ENCODE measurements around the gene ATRN. TPM values are rescaled to one million over a fixed set of nuclear protein-coding genes. Genes with fewer than 3 reads are reported as not detected.

ATRN gene
- total and polyA plus RNA-seq, 4 donors, result 8.4 to 104 (median 46.0) TPM

DNA sequence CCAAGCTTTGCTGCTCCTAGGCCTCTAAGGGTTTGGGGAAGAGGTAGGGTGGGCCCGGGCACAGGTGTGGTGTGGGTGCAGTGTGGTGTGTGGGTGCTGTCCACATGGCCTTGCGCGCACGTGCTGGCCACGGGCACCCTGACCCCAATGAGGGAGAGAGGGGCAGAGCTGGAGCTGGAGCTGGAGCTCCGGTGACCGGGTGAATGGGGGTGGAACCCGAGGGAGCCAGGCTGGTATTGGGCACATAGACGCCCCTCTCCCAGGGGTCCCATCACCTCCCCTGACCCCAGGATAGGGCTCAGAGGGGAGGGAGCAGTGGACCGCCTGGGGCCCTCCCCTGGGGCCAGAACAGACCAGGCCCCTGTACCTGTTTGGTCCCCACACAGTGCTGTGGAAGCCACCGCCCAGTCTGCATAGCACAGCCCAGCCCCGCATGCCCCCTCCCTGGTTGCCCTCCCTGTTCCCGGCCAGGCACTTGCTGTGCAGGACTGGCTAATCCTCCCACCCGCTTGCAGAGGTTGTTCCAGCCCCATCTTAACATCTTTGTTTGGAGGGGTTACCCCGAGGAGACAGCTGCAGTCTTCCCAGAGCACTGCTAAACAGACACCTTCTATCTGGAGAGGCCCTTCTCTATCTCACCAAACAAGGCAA is 210.0 kb downstream of the ATRN start:
- Histone ChIP-seq H3K36me3 (ENCODE audit: control insufficient read depth in 4 of 4, insufficient read depth in 3 of 4, low read depth in 1 of 4, low read length in 3 of 4) (no peaks in the 10 kb centered on the region), H3K27me3 (ENCODE audit: control insufficient read depth in 4 of 4, insufficient read depth in 4 of 4, low read length in 3 of 4) (peaks cover 0 to 4% (median 4%) of the 10 kb centered on the region in 4 donors), H3K9ac (ENCODE audit: low read depth in 1 of 2, low read length in 2 of 2) (no peak overlapping the region), H3K4me1 (ENCODE audit: control insufficient read depth in 4 of 4, insufficient read depth in 4 of 4, low read length in 3 of 4) (peaks cover 0 to 11% (median 5%) of the 10 kb centered on the region in 4 donors), H3K4me3 (ENCODE audit: low read depth in 1 of 3, low read length in 3 of 3) (no peak overlapping the region), H3K27ac (ENCODE audit: low read depth in 1 of 2, low read length in 2 of 2) (no peak overlapping the region), H3K9me3 (ENCODE audit: control insufficient read depth in 4 of 4, low read length in 3 of 4) (no peaks in the 10 kb centered on the region)
- DNase-seq (ENCODE audit: low spot score), result no peak
- TF ChIP-seq EGR1 (IDR thresholded peaks at IDR 0.05; ENCODE audit: low read depth in 2 of 2), result no peak
- TF ChIP-seq, protein P1, sequence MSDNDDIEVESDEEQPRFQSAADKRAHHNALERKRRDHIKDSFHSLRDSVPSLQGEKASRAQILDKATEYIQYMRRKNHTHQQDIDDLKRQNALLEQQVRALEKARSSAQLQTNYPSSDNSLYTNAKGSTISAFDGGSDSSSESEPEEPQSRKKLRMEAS (IDR thresholded peaks at IDR 0.05), result no peak
- TF ChIP-seq HNF4A (conservative IDR thresholded peaks at IDR 0.05), result no peak
- no peak for TF ChIP-seq HNF4G (IDR thresholded peaks at IDR 0.05)
- TF ChIP-seq YY1 (IDR thresholded peaks at IDR 0.05), result no peak
- no peak for TF ChIP-seq JUND (IDR thresholded peaks at IDR 0.05)
- TF ChIP-seq TAF1 (conservative IDR thresholded peaks at IDR 0.05), result no peak
- no peak for TF ChIP-seq FOXA1 (IDR thresholded peaks at IDR 0.05)
- TF ChIP-seq SP1 (IDR thresholded peaks at IDR 0.05), result no peak
- TF ChIP-seq GABPA (IDR thresholded peaks at IDR 0.05 in 1 of 2, conservative IDR thresholded peaks at IDR 0.05 in 1 of 2), result no peak
- TF ChIP-seq RAD21 (IDR thresholded peaks at IDR 0.05), result no peak
- TF ChIP-seq FOXA2 (IDR thresholded peaks at IDR 0.05), result no peak
- TF ChIP-seq, protein P2, sequence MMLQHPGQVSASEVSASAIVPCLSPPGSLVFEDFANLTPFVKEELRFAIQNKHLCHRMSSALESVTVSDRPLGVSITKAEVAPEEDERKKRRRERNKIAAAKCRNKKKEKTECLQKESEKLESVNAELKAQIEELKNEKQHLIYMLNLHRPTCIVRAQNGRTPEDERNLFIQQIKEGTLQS (IDR thresholded peaks at IDR 0.05), result no peak
- TF ChIP-seq NR2F2 (IDR thresholded peaks at IDR 0.05), result no peak
- TF ChIP-seq RXRA (IDR thresholded peaks at IDR 0.05), result no peak
- TF ChIP-seq, protein P3, sequence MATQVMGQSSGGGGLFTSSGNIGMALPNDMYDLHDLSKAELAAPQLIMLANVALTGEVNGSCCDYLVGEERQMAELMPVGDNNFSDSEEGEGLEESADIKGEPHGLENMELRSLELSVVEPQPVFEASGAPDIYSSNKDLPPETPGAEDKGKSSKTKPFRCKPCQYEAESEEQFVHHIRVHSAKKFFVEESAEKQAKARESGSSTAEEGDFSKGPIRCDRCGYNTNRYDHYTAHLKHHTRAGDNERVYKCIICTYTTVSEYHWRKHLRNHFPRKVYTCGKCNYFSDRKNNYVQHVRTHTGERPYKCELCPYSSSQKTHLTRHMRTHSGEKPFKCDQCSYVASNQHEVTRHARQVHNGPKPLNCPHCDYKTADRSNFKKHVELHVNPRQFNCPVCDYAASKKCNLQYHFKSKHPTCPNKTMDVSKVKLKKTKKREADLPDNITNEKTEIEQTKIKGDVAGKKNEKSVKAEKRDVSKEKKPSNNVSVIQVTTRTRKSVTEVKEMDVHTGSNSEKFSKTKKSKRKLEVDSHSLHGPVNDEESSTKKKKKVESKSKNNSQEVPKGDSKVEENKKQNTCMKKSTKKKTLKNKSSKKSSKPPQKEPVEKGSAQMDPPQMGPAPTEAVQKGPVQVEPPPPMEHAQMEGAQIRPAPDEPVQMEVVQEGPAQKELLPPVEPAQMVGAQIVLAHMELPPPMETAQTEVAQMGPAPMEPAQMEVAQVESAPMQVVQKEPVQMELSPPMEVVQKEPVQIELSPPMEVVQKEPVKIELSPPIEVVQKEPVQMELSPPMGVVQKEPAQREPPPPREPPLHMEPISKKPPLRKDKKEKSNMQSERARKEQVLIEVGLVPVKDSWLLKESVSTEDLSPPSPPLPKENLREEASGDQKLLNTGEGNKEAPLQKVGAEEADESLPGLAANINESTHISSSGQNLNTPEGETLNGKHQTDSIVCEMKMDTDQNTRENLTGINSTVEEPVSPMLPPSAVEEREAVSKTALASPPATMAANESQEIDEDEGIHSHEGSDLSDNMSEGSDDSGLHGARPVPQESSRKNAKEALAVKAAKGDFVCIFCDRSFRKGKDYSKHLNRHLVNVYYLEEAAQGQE (IDR thresholded peaks at IDR 0.05), result no peak
- TF ChIP-seq, protein P4, sequence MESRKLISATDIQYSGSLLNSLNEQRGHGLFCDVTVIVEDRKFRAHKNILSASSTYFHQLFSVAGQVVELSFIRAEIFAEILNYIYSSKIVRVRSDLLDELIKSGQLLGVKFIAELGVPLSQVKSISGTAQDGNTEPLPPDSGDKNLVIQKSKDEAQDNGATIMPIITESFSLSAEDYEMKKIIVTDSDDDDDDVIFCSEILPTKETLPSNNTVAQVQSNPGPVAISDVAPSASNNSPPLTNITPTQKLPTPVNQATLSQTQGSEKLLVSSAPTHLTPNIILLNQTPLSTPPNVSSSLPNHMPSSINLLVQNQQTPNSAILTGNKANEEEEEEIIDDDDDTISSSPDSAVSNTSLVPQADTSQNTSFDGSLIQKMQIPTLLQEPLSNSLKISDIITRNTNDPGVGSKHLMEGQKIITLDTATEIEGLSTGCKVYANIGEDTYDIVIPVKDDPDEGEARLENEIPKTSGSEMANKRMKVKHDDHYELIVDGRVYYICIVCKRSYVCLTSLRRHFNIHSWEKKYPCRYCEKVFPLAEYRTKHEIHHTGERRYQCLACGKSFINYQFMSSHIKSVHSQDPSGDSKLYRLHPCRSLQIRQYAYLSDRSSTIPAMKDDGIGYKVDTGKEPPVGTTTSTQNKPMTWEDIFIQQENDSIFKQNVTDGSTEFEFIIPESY (IDR thresholded peaks at IDR 0.05), result no peak
- TF ChIP-seq, protein P5, sequence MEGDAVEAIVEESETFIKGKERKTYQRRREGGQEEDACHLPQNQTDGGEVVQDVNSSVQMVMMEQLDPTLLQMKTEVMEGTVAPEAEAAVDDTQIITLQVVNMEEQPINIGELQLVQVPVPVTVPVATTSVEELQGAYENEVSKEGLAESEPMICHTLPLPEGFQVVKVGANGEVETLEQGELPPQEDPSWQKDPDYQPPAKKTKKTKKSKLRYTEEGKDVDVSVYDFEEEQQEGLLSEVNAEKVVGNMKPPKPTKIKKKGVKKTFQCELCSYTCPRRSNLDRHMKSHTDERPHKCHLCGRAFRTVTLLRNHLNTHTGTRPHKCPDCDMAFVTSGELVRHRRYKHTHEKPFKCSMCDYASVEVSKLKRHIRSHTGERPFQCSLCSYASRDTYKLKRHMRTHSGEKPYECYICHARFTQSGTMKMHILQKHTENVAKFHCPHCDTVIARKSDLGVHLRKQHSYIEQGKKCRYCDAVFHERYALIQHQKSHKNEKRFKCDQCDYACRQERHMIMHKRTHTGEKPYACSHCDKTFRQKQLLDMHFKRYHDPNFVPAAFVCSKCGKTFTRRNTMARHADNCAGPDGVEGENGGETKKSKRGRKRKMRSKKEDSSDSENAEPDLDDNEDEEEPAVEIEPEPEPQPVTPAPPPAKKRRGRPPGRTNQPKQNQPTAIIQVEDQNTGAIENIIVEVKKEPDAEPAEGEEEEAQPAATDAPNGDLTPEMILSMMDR (IDR thresholded peaks at IDR 0.05; ENCODE audit: low read depth, low read length, missing input control), result no peak
- WGBS, result 80% methylated on average over 15 of the region's 15 CpGs

Measured in liver (tissue), 9 donors.